Measurements from ENCODE around the gene ENDOD1. TPM values are rescaled to one million over a fixed set of nuclear protein-coding genes. Genes with fewer than 3 reads are reported as not detected.

The ENDOD1 gene
- total RNA-seq, 4 donors from 2014 or later = 106 to 210 (median 154) TPM

- Histone ChIP-seq H3K27me3 (no peaks in the 10 kb centered on the region), H3K36me3 (no peaks in the 10 kb centered on the region), H3K27ac (peak overlapping the region in 1 of 4 donors; percentile 83), H3K4me3 (no peak overlapping the region), H3K4me1 (peaks cover 0 to 43% (median 15%) of the 10 kb centered on the region in 4 donors), H3K9me3 (no peaks in the 10 kb centered on the region)
- no peak for TF ChIP-seq CTCF (IDR thresholded peaks at IDR 0.05)
- TF ChIP-seq EP300 (IDR thresholded peaks at IDR 0.05) = no peak
- no peak for TF ChIP-seq POLR2A (IDR thresholded peaks at IDR 0.05)
- WGBS, 2 donors = 72 to 84% methylated on average over 4 of the region's 4 CpGs
- DNase-seq (ENCODE audit: low spot score in 2 of 2) = no peak
These were observed 55.9 kb downstream of the ENDOD1 start for GRCh38 chr11:95145430-95146060.

- 22 to 29% methylated on average over 4 of the region's 4 CpGs for WGBS, 2 donors
- Histone ChIP-seq H3K4me1 (peaks cover 0 to 49% (median 20%) of the 10 kb centered on the region in 4 donors), H3K27me3 (no peaks in the 10 kb centered on the region), H3K36me3 (no peaks in the 10 kb centered on the region), H3K4me3 (no peak overlapping the region), H3K9me3 (no peaks in the 10 kb centered on the region), H3K27ac (peak overlapping the region in 3 of 4 donors; percentile 40 to 97 (median 83))
- peak in 1 of 2 donors; percentile 21 for TF ChIP-seq EP300 (IDR thresholded peaks at IDR 0.05)
- no peak for TF ChIP-seq POLR2A (IDR thresholded peaks at IDR 0.05)
- no peak for DNase-seq (ENCODE audit: low spot score in 2 of 2)
These were observed 57.8 kb downstream of the ENDOD1 start for GRCh38 chr11:95147364-95147905.

GRCh38 chr11:95148406-95148805 lies 58.8 kb downstream of the ENDOD1 start:
- H3K4me3 ChIP-seq = no peak overlapping the region
- H3K27me3 ChIP-seq = no peaks in the 10 kb centered on the region
- TF ChIP-seq POLR2A (IDR thresholded peaks at IDR 0.05) = no peak
- no peak for TF ChIP-seq EP300 (IDR thresholded peaks at IDR 0.05)
- TF ChIP-seq CTCF (IDR thresholded peaks at IDR 0.05) = no peak
- H3K4me1 ChIP-seq = peaks cover 0 to 59% (median 23%) of the 10 kb centered on the region in 4 donors
- H3K9me3 ChIP-seq = no peaks in the 10 kb centered on the region
- no peak for DNase-seq (ENCODE audit: low spot score in 2 of 2)
- no peaks in the 10 kb centered on the region for H3K36me3 ChIP-seq
- peak overlapping the region in 3 of 4 donors; percentile 19 to 97 (median 83) for H3K27ac ChIP-seq

- 52 to 56% methylated on average over 2 of the region's 2 CpGs for WGBS, 2 donors
- DNase-seq (ENCODE audit: low spot score in 2 of 2) = no peak
- Histone ChIP-seq H3K4me3 (no peak overlapping the region), H3K27me3 (no peaks in the 10 kb centered on the region), H3K9me3 (no peaks in the 10 kb centered on the region), H3K27ac (peak overlapping the region in 3 of 4 donors; percentile 83 to 97 (median 97)), H3K36me3 (no peaks in the 10 kb centered on the region), H3K4me1 (peaks cover 0 to 64% (median 28%) of the 10 kb centered on the region in 4 donors)
- TF ChIP-seq CTCF (IDR thresholded peaks at IDR 0.05) (no peak), EP300 (IDR thresholded peaks at IDR 0.05) (no peak), POLR2A (IDR thresholded peaks at IDR 0.05) (no peak)
These were observed 59.3 kb downstream of the ENDOD1 start for GRCh38 chr11:95148938-95149337.

GRCh38 chr11:95149651-95150364 lies 60.2 kb downstream of the ENDOD1 start:
- peak in 1 of 2 donors; percentile 35 for DNase-seq (ENCODE audit: low spot score in 2 of 2)
- 11 to 19% methylated on average over 20 to 23 of the region's 23 CpGs for WGBS, 2 donors
- H3K36me3 ChIP-seq = no peaks in the 10 kb centered on the region
- peak in 1 of 5 experiments; percentile 11 for TF ChIP-seq CTCF (IDR thresholded peaks at IDR 0.05)
- TF ChIP-seq EP300 (IDR thresholded peaks at IDR 0.05) = peak in 1 of 2 donors; percentile 85
- TF ChIP-seq POLR2A (IDR thresholded peaks at IDR 0.05) = peak; percentile 18 to 49
- H3K4me1 ChIP-seq = peaks cover 0 to 67% (median 29%) of the 10 kb centered on the region in 4 donors
- H3K9me3 ChIP-seq = no peaks in the 10 kb centered on the region
- peak overlapping the region; percentile 93 to 98 (median 97) for H3K27ac ChIP-seq
- peak overlapping the region; percentile 53 to 68 (median 62) for H3K4me3 ChIP-seq
- no peaks in the 10 kb centered on the region for H3K27me3 ChIP-seq
